ENCODE data around the gene LTO1. TPM values are rescaled to one million over a fixed set of nuclear protein-coding genes. Genes with fewer than 3 reads are reported as not detected.

Gene LTO1
- total and polyA plus RNA-seq, 2 of the 13 experiments (the other 11 are each of a cell fraction or from before 2014, with no cell fraction given), result 11.8 to 15.0 TPM

DNA sequence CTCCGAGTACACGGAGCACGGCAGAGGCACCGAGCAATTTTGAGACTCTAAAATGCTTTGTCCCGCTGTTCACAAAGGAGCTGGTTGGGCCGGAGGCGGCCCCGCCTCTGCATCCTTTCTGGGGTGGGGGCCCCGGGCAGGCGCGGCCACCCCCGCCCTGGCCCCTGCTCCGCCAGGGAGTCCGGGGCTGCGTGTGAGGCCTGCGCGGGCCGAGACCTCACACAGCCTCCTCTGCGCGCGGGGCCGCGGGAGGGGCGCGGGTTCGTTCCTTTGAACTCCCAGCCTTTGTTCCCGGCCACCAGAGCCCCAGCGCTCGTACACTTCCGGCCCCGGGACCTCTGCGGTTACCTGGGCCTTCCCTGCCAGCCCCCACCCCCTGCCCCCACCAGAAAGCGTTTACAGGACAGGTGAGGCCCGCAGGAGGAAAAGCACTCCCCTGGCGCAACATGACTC lies 27.1 kb upstream of the LTO1 start (continued):
- TF ChIP-seq, protein P1, sequence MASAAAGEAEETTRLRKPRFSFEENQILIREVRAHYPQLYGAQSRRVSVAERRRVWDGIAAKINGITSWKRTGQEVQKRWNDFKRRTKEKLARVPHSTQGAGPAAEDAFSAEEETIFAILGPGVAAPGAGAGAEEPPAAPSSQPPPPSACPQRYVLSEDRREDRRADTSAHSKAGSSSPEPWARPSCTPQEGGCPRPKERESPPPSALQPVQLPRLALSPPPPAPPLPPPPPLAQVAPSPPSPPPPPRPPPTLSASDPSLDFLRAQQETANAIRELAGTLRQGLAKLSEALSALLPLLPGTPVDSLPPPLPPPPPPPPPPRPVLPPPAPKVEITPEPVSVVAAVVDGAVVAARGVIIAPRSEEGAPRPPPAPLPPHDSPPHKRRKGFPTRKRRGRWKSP (CRISPR knock-in tag; IDR thresholded peaks at IDR 0.05), result 0 out of 2 replicates have a peak, but pooled peaks have one; percentile 39
- TF ChIP-seq ZNF747 (CRISPR knock-in tag; IDR thresholded peaks at IDR 0.05; ENCODE audit: borderline replicate concordance) (no peak), ZNF644 (CRISPR knock-in tag; IDR thresholded peaks at IDR 0.05; ENCODE audit: low read depth) (no peak), ZNF121 (CRISPR knock-in tag; IDR thresholded peaks at IDR 0.05) (peak; percentile 30; the same call in 1 of the 2 replicates), RARA (CRISPR knock-in tag; IDR thresholded peaks at IDR 0.05) (peak; percentile 83), SOX6 (IDR thresholded peaks at IDR 0.05) (no peak), SOX6 (CRISPR knock-in tag; IDR thresholded peaks at IDR 0.05) (peak; percentile 88), PITX1 (CRISPR knock-in tag; IDR thresholded peaks at IDR 0.05) (peak; percentile 58), TCF7L2 (IDR thresholded peaks at IDR 0.05; ENCODE audit: low read depth, low read length) (peak; percentile 30; the same call in 1 of the 2 replicates)
- TF ChIP-seq, protein P2, sequence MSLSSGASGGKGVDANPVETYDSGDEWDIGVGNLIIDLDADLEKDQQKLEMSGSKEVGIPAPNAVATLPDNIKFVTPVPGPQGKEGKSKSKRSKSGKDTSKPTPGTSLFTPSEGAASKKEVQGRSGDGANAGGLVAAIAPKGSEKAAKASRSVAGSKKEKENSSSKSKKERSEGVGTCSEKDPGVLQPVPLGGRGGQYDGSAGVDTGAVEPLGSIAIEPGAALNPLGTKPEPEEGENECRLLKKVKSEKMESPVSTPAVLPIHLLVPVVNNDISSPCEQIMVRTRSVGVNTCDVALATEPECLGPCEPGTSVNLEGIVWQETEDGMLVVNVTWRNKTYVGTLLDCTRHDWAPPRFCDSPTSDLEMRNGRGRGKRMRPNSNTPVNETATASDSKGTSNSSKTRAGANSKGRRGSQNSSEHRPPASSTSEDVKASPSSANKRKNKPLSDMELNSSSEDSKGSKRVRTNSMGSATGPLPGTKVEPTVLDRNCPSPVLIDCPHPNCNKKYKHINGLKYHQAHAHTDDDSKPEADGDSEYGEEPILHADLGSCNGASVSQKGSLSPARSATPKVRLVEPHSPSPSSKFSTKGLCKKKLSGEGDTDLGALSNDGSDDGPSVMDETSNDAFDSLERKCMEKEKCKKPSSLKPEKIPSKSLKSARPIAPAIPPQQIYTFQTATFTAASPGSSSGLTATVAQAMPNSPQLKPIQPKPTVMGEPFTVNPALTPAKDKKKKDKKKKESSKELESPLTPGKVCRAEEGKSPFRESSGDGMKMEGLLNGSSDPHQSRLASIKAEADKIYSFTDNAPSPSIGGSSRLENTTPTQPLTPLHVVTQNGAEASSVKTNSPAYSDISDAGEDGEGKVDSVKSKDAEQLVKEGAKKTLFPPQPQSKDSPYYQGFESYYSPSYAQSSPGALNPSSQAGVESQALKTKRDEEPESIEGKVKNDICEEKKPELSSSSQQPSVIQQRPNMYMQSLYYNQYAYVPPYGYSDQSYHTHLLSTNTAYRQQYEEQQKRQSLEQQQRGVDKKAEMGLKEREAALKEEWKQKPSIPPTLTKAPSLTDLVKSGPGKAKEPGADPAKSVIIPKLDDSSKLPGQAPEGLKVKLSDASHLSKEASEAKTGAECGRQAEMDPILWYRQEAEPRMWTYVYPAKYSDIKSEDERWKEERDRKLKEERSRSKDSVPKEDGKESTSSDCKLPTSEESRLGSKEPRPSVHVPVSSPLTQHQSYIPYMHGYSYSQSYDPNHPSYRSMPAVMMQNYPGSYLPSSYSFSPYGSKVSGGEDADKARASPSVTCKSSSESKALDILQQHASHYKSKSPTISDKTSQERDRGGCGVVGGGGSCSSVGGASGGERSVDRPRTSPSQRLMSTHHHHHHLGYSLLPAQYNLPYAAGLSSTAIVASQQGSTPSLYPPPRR (CRISPR knock-in tag; IDR thresholded peaks at IDR 0.05; ENCODE audit: borderline replicate concordance), result peak; percentile 73; the same call in 1 of the 2 replicates
- TF ChIP-seq, protein P3, sequence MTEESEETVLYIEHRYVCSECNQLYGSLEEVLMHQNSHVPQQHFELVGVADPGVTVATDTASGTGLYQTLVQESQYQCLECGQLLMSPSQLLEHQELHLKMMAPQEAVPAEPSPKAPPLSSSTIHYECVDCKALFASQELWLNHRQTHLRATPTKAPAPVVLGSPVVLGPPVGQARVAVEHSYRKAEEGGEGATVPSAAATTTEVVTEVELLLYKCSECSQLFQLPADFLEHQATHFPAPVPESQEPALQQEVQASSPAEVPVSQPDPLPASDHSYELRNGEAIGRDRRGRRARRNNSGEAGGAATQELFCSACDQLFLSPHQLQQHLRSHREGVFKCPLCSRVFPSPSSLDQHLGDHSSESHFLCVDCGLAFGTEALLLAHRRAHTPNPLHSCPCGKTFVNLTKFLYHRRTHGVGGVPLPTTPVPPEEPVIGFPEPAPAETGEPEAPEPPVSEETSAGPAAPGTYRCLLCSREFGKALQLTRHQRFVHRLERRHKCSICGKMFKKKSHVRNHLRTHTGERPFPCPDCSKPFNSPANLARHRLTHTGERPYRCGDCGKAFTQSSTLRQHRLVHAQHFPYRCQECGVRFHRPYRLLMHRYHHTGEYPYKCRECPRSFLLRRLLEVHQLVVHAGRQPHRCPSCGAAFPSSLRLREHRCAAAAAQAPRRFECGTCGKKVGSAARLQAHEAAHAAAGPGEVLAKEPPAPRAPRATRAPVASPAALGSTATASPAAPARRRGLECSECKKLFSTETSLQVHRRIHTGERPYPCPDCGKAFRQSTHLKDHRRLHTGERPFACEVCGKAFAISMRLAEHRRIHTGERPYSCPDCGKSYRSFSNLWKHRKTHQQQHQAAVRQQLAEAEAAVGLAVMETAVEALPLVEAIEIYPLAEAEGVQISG (CRISPR knock-in tag; IDR thresholded peaks at IDR 0.05), result peak; percentile 50; the same call in 1 of the 2 replicates
- TF ChIP-seq, protein P4, sequence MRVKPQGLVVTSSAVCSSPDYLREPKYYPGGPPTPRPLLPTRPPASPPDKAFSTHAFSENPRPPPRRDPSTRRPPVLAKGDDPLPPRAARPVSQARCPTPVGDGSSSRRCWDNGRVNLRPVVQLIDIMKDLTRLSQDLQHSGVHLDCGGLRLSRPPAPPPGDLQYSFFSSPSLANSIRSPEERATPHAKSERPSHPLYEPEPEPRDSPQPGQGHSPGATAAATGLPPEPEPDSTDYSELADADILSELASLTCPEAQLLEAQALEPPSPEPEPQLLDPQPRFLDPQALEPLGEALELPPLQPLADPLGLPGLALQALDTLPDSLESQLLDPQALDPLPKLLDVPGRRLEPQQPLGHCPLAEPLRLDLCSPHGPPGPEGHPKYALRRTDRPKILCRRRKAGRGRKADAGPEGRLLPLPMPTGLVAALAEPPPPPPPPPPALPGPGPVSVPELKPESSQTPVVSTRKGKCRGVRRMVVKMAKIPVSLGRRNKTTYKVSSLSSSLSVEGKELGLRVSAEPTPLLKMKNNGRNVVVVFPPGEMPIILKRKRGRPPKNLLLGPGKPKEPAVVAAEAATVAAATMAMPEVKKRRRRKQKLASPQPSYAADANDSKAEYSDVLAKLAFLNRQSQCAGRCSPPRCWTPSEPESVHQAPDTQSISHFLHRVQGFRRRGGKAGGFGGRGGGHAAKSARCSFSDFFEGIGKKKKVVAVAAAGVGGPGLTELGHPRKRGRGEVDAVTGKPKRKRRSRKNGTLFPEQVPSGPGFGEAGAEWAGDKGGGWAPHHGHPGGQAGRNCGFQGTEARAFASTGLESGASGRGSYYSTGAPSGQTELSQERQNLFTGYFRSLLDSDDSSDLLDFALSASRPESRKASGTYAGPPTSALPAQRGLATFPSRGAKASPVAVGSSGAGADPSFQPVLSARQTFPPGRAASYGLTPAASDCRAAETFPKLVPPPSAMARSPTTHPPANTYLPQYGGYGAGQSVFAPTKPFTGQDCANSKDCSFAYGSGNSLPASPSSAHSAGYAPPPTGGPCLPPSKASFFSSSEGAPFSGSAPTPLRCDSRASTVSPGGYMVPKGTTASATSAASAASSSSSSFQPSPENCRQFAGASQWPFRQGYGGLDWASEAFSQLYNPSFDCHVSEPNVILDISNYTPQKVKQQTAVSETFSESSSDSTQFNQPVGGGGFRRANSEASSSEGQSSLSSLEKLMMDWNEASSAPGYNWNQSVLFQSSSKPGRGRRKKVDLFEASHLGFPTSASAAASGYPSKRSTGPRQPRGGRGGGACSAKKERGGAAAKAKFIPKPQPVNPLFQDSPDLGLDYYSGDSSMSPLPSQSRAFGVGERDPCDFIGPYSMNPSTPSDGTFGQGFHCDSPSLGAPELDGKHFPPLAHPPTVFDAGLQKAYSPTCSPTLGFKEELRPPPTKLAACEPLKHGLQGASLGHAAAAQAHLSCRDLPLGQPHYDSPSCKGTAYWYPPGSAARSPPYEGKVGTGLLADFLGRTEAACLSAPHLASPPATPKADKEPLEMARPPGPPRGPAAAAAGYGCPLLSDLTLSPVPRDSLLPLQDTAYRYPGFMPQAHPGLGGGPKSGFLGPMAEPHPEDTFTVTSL (CRISPR knock-in tag; IDR thresholded peaks at IDR 0.05; ENCODE audit: borderline replicate concordance), result peak; percentile 41; the same call in 1 of the 2 replicates
- TF ChIP-seq, protein P5, sequence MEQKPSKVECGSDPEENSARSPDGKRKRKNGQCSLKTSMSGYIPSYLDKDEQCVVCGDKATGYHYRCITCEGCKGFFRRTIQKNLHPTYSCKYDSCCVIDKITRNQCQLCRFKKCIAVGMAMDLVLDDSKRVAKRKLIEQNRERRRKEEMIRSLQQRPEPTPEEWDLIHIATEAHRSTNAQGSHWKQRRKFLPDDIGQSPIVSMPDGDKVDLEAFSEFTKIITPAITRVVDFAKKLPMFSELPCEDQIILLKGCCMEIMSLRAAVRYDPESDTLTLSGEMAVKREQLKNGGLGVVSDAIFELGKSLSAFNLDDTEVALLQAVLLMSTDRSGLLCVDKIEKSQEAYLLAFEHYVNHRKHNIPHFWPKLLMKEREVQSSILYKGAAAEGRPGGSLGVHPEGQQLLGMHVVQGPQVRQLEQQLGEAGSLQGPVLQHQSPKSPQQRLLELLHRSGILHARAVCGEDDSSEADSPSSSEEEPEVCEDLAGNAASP (CRISPR knock-in tag; IDR thresholded peaks at IDR 0.05; ENCODE audit: borderline replicate concordance), result peak; percentile 74; the same call in 1 of the 2 replicates

All from HepG2 (cell line).